Measurements from ENCODE around the gene SPHK2.

DNA sequence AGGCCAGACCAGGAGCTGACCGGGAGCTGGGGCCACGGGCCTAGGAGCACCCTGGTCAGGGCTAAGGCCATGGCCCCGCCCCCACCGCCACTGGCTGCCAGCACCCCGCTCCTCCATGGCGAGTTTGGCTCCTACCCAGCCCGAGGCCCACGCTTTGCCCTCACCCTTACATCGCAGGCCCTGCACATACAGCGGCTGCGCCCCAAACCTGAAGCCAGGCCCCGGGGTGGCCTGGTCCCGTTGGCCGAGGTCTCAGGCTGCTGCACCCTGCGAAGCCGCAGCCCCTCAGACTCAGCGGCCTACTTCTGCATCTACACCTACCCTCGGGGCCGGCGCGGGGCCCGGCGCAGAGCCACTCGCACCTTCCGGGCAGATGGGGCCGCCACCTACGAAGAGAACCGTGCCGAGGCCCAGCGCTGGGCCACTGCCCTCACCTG lies 6.6 kb downstream of the SPHK2 start:
- TF ChIP-seq POLR2A (IDR thresholded peaks at IDR 0.05; ENCODE audit: low read length) (no peak), HDAC2 (IDR thresholded peaks at IDR 0.05) (no peak), TP53 (CRISPR knock-in tag; IDR thresholded peaks at IDR 0.05) (no peak), MAZ (IDR thresholded peaks at IDR 0.05; ENCODE audit: borderline replicate concordance, low read depth, low read length) (no peak), MAFK (IDR thresholded peaks at IDR 0.05; ENCODE audit: partially characterized antibody) (no peak), RAD21 (conservative IDR thresholded peaks at IDR 0.05 in 1 of 2, IDR thresholded peaks at IDR 0.05 in 1 of 2) (no peak), KDM1A (IDR thresholded peaks at IDR 0.05; ENCODE audit: low read depth) (no peak)
- TF ChIP-seq, protein P1, sequence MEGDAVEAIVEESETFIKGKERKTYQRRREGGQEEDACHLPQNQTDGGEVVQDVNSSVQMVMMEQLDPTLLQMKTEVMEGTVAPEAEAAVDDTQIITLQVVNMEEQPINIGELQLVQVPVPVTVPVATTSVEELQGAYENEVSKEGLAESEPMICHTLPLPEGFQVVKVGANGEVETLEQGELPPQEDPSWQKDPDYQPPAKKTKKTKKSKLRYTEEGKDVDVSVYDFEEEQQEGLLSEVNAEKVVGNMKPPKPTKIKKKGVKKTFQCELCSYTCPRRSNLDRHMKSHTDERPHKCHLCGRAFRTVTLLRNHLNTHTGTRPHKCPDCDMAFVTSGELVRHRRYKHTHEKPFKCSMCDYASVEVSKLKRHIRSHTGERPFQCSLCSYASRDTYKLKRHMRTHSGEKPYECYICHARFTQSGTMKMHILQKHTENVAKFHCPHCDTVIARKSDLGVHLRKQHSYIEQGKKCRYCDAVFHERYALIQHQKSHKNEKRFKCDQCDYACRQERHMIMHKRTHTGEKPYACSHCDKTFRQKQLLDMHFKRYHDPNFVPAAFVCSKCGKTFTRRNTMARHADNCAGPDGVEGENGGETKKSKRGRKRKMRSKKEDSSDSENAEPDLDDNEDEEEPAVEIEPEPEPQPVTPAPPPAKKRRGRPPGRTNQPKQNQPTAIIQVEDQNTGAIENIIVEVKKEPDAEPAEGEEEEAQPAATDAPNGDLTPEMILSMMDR (IDR thresholded peaks at IDR 0.05): no peak

All from A549 (cell line).